ENCODE results near the gene LRRK1.

The LRRK1 gene

DNA sequence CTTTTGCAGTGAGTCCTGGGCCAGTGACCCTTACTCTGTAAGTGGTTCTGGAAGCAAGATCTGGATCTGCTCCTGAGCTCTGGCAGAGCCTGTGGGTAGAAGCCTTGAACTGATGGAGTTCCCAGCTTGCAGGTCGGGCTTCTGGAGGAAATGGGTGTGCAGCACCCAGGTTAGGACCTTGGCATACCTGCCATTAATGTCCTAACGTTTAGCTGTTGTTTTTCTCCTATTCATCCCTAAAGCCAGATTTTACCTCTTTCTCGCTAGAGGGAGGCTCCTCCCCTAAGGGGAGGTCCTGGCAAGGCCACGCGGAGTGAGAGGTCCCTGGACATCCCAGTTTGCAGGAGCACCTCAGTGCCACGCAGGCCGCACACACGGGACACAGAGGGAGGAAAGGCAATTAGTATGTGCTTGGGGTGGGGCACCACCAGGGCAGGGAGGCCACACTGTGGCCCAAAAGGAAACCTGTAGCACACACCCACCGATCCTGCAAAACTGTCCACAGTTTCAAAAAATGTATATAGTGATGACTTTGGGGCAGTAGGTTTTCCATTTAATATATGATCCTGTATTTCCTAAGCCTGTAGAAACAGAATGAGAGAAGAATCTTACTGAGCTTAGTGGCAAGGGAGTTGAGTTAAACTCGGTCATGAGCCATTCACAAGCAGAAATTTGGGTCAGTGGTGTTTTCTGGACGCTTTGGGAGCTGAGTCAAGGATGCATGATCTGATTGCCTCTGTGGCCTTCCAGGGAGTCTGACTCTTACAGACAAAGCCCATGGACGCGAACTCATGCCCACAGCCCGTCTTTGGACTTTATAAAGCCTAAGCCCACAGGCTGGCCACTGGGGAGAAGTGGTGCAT is 148.7 kb downstream of the LRRK1 start:
- TF ChIP-seq, protein P1, sequence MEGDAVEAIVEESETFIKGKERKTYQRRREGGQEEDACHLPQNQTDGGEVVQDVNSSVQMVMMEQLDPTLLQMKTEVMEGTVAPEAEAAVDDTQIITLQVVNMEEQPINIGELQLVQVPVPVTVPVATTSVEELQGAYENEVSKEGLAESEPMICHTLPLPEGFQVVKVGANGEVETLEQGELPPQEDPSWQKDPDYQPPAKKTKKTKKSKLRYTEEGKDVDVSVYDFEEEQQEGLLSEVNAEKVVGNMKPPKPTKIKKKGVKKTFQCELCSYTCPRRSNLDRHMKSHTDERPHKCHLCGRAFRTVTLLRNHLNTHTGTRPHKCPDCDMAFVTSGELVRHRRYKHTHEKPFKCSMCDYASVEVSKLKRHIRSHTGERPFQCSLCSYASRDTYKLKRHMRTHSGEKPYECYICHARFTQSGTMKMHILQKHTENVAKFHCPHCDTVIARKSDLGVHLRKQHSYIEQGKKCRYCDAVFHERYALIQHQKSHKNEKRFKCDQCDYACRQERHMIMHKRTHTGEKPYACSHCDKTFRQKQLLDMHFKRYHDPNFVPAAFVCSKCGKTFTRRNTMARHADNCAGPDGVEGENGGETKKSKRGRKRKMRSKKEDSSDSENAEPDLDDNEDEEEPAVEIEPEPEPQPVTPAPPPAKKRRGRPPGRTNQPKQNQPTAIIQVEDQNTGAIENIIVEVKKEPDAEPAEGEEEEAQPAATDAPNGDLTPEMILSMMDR (IDR thresholded peaks at IDR 0.05), result no peak

DNA sequence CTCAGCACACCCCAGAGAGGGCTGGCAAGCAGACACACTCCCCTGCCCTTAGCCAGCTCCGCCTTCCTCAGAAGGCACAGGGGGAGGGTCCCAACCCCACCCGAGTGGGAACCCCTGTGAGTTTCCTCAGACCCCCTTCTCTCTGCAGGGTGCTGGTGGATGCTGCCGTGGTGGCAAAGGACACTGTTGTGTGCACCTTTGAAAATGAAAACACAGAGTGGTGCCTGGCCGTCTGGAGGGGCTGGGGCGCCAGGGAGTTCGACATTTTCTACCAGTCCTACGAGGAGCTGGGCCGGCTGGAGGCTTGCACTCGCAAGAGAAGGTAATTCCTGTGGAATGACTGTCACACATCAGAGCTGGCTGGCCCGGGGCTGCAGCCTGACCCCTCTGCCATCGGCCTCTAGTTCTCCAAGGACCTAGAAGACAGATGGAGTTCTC is 149.4 kb downstream of the LRRK1 start:
- TF ChIP-seq, protein P1 (IDR thresholded peaks at IDR 0.05), result no peak

DNA sequence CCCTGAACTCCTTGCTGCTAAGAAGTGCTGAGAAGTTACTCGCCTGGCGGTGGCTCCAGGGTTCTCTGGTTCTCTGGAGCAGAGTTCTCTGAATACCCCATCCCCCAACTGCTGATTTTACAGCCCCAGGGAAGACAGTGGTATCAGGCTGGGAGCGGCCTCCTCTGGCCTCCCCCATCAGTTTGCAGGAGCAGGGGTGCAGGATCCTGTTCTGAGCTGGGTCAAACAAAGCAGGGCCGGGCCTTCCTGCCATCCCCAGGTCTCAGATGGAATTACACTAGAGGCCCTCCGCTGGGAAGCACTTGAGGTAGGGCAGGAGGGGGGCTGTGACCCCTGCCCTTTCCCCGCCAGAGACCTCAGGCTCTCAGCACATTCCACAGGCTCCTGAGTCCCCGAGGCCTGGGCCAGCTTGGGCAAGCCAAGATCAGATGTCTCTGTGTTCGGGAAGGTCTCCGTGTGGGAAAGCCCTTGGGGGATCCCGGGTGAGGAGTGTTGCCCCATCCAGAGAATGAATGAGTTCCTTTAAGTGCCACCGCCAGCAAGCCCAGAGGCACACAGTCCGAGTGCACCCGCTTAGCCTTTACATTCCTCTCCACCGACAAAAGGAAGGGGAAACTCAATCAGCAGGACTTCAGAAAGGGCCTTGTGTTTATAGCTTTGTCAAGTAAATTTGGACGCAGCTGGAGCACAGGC is 149.9 kb downstream of the LRRK1 start:
- TF ChIP-seq, protein P1 (IDR thresholded peaks at IDR 0.05), result no peak

DNA sequence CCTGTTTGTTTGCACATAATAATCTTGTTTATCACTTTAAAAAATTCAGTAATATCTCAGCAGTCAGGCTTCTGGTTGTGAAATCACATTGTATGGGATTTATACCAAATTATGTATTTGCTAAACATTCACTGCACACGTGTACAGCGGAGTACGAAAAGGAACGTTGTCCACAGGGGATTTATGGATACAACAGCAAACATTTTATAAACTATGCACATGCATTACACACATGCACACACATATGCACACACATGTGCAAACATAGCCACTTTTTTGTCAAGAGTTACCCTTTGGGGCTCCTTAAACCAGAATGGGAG is 150.5 kb downstream of the LRRK1 start:
- TF ChIP-seq, protein P1 (IDR thresholded peaks at IDR 0.05), result no peak

DNA sequence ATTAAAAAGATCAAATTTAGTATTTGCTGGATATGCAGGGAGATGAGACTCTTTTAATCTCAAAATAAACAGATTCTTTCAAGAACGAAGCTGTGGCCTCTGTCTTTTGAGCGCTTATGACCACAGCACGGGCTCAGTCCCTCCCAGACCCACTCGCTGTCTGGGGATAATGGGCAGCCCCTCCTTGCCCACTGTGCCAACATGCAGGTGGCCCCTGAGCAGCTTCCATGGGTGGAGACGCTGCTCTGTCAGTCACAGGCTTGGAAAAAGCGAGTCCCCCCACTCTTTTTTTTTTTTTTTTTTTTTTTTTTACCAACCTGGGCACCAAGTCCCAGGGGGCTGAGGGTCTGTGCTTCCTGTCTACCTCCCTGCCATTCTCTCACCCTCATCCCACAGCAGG is 150.9 kb downstream of the LRRK1 start:
- TF ChIP-seq, protein P1 (IDR thresholded peaks at IDR 0.05), result no peak

DNA sequence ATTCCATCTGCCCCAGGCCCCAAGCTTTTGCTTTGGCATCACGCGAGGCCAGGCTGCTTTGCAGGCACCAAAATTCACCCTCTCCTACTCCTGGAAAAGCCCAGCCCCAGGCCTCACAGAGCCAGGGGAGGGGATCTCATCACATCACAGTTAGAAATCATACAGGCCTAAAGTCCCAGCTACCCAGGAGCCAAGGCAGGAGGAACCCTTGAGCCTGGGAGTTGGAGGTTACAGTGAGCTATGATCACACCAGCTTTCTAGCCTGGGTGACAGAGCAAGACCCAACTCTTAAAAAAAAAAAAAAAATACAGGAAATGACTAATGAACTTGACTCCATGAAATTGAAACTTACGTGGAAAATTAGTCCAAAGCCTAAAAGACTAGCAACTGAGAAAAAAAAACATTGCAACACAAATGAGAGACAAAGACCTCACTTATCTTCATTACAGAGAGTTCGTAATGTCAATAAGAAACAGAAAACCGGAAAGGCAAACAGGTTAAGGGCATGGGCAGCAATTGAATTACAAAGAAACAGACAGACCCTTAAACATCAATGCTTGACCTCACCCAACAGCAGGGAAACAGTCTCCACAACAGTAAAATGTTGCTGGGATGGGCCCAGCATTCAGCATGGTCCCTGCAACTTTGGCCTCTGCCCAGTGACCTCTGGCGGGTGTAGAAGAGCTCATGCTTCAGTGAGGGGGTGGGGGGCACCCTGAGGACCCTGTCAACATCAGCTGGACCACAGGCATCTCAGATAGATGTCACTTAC is 151.5 kb downstream of the LRRK1 start:
- TF ChIP-seq, protein P1 (IDR thresholded peaks at IDR 0.05), result no peak

DNA sequence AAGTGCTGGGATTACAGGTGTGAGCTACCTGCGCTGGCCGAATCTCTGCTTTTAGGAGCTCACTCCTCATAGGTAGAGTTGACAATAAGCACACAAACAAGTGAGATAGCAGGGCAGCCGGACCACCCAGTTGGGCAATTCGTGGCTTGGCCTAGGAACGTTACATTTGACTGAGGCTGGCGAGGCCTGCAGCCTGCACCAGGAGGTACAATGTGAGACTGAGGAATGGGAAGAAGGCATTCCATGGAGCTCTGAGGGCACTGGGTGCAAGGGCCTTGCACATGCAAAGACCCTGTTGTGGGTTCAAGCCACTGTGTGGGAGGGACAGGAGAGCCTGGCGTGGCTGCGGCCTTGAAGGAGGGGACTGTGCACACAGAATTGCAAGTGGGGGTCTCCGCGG is 152.5 kb downstream of the LRRK1 start:
- TF ChIP-seq, protein P1 (IDR thresholded peaks at IDR 0.05), result no peak
